ENCODE results near the gene IFI27. TPM values are rescaled to one million over a fixed set of nuclear protein-coding genes. Genes with fewer than 3 reads are reported as not detected.
"Not testable (repeated sequence)": the region's sequence is repeated elsewhere in the genome, so short reads cannot be mapped to it uniquely, and the experiment has no call there.

Gene IFI27
- polyA plus RNA-seq, 3 donors from 2014 or later, result 2.8 TPM; not detected in 2

DNA sequence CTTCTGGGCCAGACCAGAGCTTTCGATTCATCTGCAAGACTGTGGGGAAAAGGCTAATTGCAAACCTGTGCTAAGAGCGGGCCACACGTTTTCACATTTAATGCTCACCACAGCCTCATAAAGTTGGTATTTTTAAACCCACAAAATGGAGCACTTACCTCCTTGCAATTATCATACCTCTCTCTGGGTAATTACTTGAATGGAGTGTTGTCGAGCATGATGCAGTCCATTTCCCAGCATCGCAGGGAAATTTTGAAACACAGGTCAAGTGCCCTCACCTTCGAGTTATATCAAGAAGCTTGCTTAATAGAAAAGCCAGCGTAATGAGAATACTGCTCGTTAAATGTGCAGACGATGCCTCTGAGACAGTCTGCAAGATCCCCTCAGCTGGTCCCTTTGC is 27.7 kb downstream of the IFI27 start:
- Mint-ChIP-seq H3K27ac (no peak overlapping the region), H3K4me1 (peaks cover 0 to 4% of the 10 kb centered on the region in 2 donors), H3K36me3 (no peaks in the 10 kb centered on the region), H3K9me3 (no peaks in the 10 kb centered on the region), H3K27me3 (ENCODE audit: low read depth in 3 of 3) (peaks cover 0 to 9% (median 8%) of the 10 kb centered on the region in 3 donors), H3K4me3 (no peak overlapping the region)
- DNase-seq, result no peak

DNA sequence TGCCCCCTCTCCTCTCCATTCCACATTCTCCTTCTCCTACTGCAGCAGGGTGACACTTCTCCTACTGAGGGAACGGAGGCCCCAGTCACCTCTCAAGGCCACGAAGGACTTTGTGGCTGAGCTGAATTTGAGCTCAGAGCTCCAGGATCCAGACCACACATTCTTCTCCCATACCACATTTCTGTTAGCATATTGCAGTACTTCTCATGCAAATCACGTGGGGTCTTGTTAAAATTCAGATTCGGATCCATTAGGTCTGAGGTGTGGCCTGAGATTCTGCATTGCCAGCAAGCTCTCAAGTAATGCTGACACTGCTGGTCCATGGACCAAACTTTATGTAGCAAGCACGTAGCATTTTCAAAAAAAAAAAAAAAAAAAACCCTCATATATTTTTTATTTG is 28.5 kb downstream of the IFI27 start:
- Mint-ChIP-seq H3K9me3 (no peaks in the 10 kb centered on the region), H3K4me1 (peaks cover 0 to 4% of the 10 kb centered on the region in 2 donors), H3K27ac (no peak overlapping the region), H3K4me3 (no peak overlapping the region), H3K27me3 (ENCODE audit: low read depth in 3 of 3) (peaks cover 0 to 9% (median 6%) of the 10 kb centered on the region in 3 donors), H3K36me3 (no peaks in the 10 kb centered on the region)
- DNase-seq, result no peak

DNA sequence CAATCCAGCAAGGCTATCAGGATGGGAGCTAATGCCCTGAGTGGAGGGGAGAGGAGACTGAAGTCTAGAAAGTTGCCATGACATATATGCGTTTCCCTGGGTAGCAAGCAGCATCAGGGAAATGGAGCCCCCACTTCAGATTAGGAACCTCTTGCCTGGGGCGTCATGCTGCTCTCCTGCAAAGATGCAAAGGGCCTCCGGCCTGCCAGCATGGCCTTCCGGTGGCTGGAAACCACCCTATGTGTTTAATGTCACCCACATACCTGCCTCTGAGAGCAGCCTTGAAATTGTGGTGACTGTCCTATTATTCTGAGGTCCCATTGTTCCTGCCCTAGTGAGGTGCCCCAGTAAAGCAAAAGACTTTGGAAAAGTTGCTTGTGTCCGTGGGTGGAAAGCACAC is 28.9 kb downstream of the IFI27 start:
- H3K27ac Mint-ChIP-seq, result no peak overlapping the region
- no peak for DNase-seq
- H3K4me3 Mint-ChIP-seq, result no peak overlapping the region
- H3K27me3 Mint-ChIP-seq (ENCODE audit: low read depth in 3 of 3), result peaks cover 0 to 9% (median 6%) of the 10 kb centered on the region in 3 donors
- H3K9me3 Mint-ChIP-seq, result no peaks in the 10 kb centered on the region
- H3K4me1 Mint-ChIP-seq, result peaks cover 0 to 4% of the 10 kb centered on the region in 2 donors
- H3K36me3 Mint-ChIP-seq, result no peaks in the 10 kb centered on the region

GRCh38 chr14:94142247-94142646 is 31.7 kb downstream of the IFI27 start:
- no peak for DNase-seq
- peaks cover 2 to 3% (median 3%) of the 10 kb centered on the region in 3 donors for H3K27me3 Mint-ChIP-seq (ENCODE audit: low read depth in 3 of 3)
- H3K27ac Mint-ChIP-seq, result no peak overlapping the region
- H3K9me3 Mint-ChIP-seq, result no peaks in the 10 kb centered on the region
- H3K36me3 Mint-ChIP-seq, result no peaks in the 10 kb centered on the region
- H3K4me3 Mint-ChIP-seq, result no peak overlapping the region
- no peaks in the 10 kb centered on the region for H3K4me1 Mint-ChIP-seq

- no peak for DNase-seq
Measured at GRCh38 chr14:94142836-94143235, 32.3 kb downstream of the IFI27 start.

DNA sequence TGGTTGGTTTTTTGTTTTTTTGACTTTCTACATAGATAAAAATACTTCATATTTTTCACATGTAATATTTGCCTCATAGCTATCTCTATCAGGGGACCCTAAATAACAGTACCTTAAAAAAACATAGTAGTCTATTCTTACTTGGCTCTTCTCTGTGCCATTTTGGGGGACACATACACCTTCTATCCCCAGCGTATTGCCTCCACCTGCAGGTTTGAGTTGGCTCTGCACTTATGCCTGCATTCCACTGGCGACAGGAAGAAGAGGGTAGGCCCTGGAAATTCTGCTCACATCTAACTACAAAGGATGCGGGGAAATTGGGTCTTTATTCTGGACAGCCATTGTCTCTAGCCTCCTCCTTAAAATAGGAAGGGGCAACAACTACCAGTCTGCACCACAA is 32.7 kb downstream of the IFI27 start:
- no peaks in the 10 kb centered on the region for H3K36me3 Mint-ChIP-seq
- H3K9me3 Mint-ChIP-seq, result no peaks in the 10 kb centered on the region
- no peak overlapping the region for H3K27ac Mint-ChIP-seq
- DNase-seq, result no peak
- H3K4me3 Mint-ChIP-seq, result no peak overlapping the region
- H3K4me1 Mint-ChIP-seq, result no peaks in the 10 kb centered on the region
- peaks cover 2 to 3% (median 3%) of the 10 kb centered on the region in 3 donors for H3K27me3 Mint-ChIP-seq (ENCODE audit: low read depth in 3 of 3)

More at GRCh38 chr14:94142836-94143235, 32.3 kb downstream of the IFI27 start:
- Mint-ChIP-seq H3K9me3 (no peaks in the 10 kb centered on the region), H3K27ac (no peak overlapping the region), H3K27me3 (ENCODE audit: low read depth in 3 of 3) (peaks cover 2 to 3% (median 3%) of the 10 kb centered on the region in 3 donors), H3K4me3 (no peak overlapping the region), H3K36me3 (no peaks in the 10 kb centered on the region), H3K4me1 (no peaks in the 10 kb centered on the region)

- Mint-ChIP-seq H3K9me3 (no peaks in the 10 kb centered on the region), H3K27me3 (ENCODE audit: low read depth in 3 of 3) (peaks cover 2 to 3% (median 3%) of the 10 kb centered on the region in 3 donors), H3K36me3 (no peaks in the 10 kb centered on the region), H3K27ac (no peak overlapping the region), H3K4me3 (no peak overlapping the region), H3K4me1 (no peaks in the 10 kb centered on the region)
- no peak for DNase-seq
Measured at GRCh38 chr14:94143711-94144110, 33.2 kb downstream of the IFI27 start.

DNA sequence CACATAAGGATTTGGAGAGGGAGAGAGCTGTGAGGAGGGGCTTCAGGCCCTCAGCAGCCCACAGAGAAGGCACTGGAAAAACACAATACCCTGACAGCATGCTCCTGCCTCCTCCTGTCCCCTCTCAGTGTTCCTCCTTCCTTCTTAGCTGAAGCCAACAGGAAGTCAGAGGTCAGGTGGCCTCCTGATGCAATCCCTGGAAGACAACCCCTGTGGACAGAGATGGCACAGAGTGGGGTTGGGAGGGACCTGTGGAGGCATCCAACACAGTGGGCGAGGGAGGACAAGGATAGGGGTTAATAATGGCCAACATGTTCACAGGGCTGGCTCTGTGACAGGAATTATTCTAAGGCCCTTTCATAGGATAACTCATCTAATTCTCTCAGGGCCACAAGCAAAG is 34.2 kb downstream of the IFI27 start:
- Mint-ChIP-seq H3K4me1 (no peaks in the 10 kb centered on the region), H3K27me3 (ENCODE audit: low read depth in 3 of 3) (peaks cover 2 to 5% (median 5%) of the 10 kb centered on the region in 3 donors), H3K9me3 (no peaks in the 10 kb centered on the region), H3K4me3 (no peak overlapping the region), H3K27ac (no peak overlapping the region), H3K36me3 (no peaks in the 10 kb centered on the region)
- DNase-seq, result no peak

- Mint-ChIP-seq H3K27ac (no peak overlapping the region), H3K27me3 (ENCODE audit: low read depth in 3 of 3) (peaks cover 2 to 9% (median 5%) of the 10 kb centered on the region in 3 donors)
Measured at GRCh38 chr14:94145902-94146527, 35.5 kb downstream of the IFI27 start.

GRCh38 chr14:94152676-94153075 is 42.1 kb downstream of the IFI27 start:
- peaks cover 0 to 1% (median 0%) of the 10 kb centered on the region in 6 donors for H3K9me3 Mint-ChIP-seq
- H3K4me3 Mint-ChIP-seq, result no peak overlapping the region
- H3K27ac Mint-ChIP-seq, result no peak overlapping the region
- DNase-seq, result no peak
- H3K27me3 Mint-ChIP-seq (ENCODE audit: low read depth in 3 of 3), result peaks cover 5 to 12% (median 7%) of the 10 kb centered on the region in 3 donors
- H3K4me1 Mint-ChIP-seq, result no peaks in the 10 kb centered on the region
- no peaks in the 10 kb centered on the region for H3K36me3 Mint-ChIP-seq

More at GRCh38 chr14:94145902-94146527, 35.5 kb downstream of the IFI27 start:
- no peak for DNase-seq
- Mint-ChIP-seq H3K4me1 (no peaks in the 10 kb centered on the region), H3K4me3 (no peak overlapping the region), H3K9me3 (no peaks in the 10 kb centered on the region), H3K36me3 (no peaks in the 10 kb centered on the region)

- Mint-ChIP-seq H3K27ac (no peak overlapping the region), H3K36me3 (no peaks in the 10 kb centered on the region), H3K4me1 (peaks cover 7 to 10% of the 10 kb centered on the region in 2 donors), H3K27me3 (ENCODE audit: low read depth in 3 of 3) (peaks cover 5 to 12% (median 5%) of the 10 kb centered on the region in 3 donors), H3K9me3 (peaks cover 0 to 1% (median 0%) of the 10 kb centered on the region in 6 donors), H3K4me3 (no peak overlapping the region)
- no peak for DNase-seq
Measured at GRCh38 chr14:94153750-94154342, 43.3 kb downstream of the IFI27 start.

- H3K9me3 Mint-ChIP-seq, H3K4me3 Mint-ChIP-seq, DNase-seq, H3K27ac Mint-ChIP-seq, H3K36me3 Mint-ChIP-seq: not testable (repeated sequence)
- peaks cover 4 to 12% (median 5%) of the 10 kb centered on the region in 3 donors for H3K27me3 Mint-ChIP-seq (ENCODE audit: low read depth in 3 of 3)
- peaks cover 7 to 10% of the 10 kb centered on the region in 2 donors for H3K4me1 Mint-ChIP-seq
Measured at GRCh38 chr14:94156143-94156542, 45.6 kb downstream of the IFI27 start.

DNA sequence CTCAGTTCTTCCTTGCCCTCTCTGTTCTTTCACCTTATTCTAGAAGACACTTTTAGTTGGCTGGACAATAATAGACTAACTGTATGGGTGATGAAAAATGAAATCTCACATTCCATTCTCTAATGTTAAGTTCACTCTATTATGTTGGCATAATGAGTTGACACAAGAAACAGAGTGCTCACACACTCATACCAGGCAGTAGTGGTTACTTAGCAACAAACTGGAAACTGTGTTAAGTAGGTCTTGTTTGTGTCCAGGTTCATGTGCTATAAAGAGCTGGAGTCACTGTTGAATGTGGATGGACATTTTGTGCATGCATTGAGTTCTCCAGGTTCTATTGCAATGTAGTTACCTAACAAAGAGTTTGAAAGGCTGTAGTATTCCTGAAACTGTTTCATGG is 46.7 kb downstream of the IFI27 start:
- Mint-ChIP-seq H3K27ac (no peak overlapping the region), H3K4me3 (no peak overlapping the region), H3K36me3 (no peaks in the 10 kb centered on the region), H3K27me3 (ENCODE audit: low read depth in 3 of 3) (peaks cover 4 to 12% (median 5%) of the 10 kb centered on the region in 3 donors), H3K9me3 (no peaks in the 10 kb centered on the region), H3K4me1 (peaks cover 7 to 10% of the 10 kb centered on the region in 2 donors)
- DNase-seq, result no peak

- Mint-ChIP-seq H3K4me3 (no peak overlapping the region), H3K4me1 (peaks cover 7 to 10% of the 10 kb centered on the region in 2 donors), H3K36me3 (no peaks in the 10 kb centered on the region), H3K27ac (no peak overlapping the region), H3K9me3 (no peaks in the 10 kb centered on the region), H3K27me3 (ENCODE audit: low read depth in 3 of 3) (peaks cover 4 to 12% (median 5%) of the 10 kb centered on the region in 3 donors)
- DNase-seq, result no peak
Measured at GRCh38 chr14:94158239-94158883, 47.8 kb downstream of the IFI27 start.

Measured in immature natural killer cell (primary cell).